ENCODE results near the gene ANO1. TPM values are rescaled to one million over a fixed set of nuclear protein-coding genes. Genes with fewer than 3 reads are reported as not detected.

The ANO1 gene
- total RNA-seq, 1 donor from 2014 or later: 7.7 TPM

DNA sequence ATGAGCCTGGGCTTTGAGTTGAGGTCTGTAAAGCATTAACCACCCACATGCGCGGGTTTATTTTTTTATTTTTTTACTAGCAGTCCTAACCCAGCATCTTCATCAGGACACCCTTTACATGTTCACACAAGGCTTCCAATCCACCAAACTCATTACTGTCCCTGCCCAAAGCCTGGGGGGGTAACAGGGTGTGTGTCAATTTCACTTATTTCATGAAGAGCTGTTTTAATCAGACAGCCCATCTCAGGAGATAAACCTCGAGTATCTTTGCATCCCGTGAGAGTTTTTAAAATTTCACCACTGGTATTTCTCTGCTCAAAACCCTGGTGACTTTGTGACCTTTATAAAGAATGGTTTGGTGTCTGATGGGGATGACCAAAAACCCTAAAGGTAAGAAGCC, 45.6 kb downstream of the ANO1 start:
- no peaks in the 10 kb centered on the region for H3K9me3 ChIP-seq (replicated peaks)
- intact Hi-C loops (cut with micrococcal nuclease): no loop called here
- no peak for DNase-seq
- peaks cover 10% of the 10 kb centered on the region for H3K27me3 ChIP-seq (ENCODE audit: low read depth)
- H3K4me3 ChIP-seq: no peak overlapping the region
- TF ChIP-seq, protein P1, sequence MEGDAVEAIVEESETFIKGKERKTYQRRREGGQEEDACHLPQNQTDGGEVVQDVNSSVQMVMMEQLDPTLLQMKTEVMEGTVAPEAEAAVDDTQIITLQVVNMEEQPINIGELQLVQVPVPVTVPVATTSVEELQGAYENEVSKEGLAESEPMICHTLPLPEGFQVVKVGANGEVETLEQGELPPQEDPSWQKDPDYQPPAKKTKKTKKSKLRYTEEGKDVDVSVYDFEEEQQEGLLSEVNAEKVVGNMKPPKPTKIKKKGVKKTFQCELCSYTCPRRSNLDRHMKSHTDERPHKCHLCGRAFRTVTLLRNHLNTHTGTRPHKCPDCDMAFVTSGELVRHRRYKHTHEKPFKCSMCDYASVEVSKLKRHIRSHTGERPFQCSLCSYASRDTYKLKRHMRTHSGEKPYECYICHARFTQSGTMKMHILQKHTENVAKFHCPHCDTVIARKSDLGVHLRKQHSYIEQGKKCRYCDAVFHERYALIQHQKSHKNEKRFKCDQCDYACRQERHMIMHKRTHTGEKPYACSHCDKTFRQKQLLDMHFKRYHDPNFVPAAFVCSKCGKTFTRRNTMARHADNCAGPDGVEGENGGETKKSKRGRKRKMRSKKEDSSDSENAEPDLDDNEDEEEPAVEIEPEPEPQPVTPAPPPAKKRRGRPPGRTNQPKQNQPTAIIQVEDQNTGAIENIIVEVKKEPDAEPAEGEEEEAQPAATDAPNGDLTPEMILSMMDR (IDR thresholded peaks at IDR 0.05; ENCODE audit: borderline replicate concordance): no peak
- H3K27ac ChIP-seq (replicated peaks): peak overlapping the region; percentile 38
- no peaks in the 10 kb centered on the region for H3K4me1 ChIP-seq
- H3K36me3 ChIP-seq: no peaks in the 10 kb centered on the region

DNA sequence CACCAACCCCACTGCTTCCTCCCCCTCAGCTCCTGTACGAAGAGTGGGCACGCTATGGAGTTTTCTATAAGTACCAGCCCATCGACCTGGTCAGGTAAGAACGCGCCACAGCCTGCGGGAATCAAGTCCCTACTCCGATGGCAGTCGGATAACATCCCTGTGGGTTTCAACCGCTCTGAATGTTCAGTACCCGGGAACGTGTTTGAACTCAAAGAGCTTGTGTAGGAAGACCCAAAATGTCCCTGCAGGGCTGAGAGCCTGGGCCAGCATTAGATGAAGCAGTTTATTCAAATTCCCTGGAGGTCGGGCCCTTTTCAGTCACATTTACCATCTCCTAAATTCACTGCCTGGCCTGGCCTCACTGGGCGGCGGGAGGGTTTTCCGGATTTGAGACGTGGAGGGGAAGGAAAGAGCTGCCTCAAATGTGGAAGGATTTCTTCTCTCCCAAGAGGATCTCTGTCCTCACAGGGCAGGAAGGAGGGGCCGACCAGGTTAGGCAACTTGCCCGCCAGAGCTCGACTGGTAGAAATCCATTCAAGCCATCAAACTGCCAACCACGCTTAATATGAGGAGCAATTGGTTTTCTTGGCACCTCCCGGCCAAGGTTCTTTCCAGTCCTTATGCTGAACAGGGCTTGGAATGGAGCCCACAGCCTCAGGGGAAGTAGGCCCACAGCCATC, 46.3 kb downstream of the ANO1 start:
- TF ChIP-seq, protein P1 (IDR thresholded peaks at IDR 0.05; ENCODE audit: borderline replicate concordance): no peak

DNA sequence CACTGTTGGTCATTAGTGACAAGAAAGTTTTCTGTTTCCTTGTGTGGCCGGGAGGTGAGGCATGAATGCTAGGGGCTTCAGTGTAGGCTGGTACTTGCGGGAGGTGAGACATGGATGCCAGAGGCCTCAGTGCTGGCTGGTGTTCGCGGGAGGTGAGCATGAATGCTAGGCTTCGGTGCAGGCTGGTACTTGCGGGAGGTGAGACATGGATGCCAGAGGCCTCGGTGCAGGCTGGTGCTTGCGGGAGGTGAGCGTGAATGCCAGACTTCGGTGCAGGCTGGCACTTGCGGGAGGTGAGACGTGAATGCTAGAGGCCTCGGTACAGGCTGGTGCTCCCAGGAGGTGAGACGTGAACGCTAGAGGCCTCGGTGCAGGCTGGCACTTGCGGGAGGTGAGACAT, 48.4 kb downstream of the ANO1 start:
- TF ChIP-seq, protein P1 (IDR thresholded peaks at IDR 0.05; ENCODE audit: borderline replicate concordance): no peak
- no peaks in the 10 kb centered on the region for H3K9me3 ChIP-seq (replicated peaks)
- no peak overlapping the region for H3K27ac ChIP-seq (replicated peaks)
- H3K36me3 ChIP-seq: no peaks in the 10 kb centered on the region
- no peak for DNase-seq
- H3K4me3 ChIP-seq: no peak overlapping the region
- no peaks in the 10 kb centered on the region for H3K27me3 ChIP-seq (ENCODE audit: low read depth)
- intact Hi-C loops (cut with micrococcal nuclease): no loop called here
- no peaks in the 10 kb centered on the region for H3K4me1 ChIP-seq

More for the DNA sequence above, 46.3 kb downstream of the ANO1 start:
- intact Hi-C loops (cut with micrococcal nuclease): no loop called here
- no peak overlapping the region for H3K4me3 ChIP-seq
- no peak for DNase-seq
- H3K36me3 ChIP-seq: no peaks in the 10 kb centered on the region
- H3K9me3 ChIP-seq (replicated peaks): no peaks in the 10 kb centered on the region
- H3K27me3 ChIP-seq (ENCODE audit: low read depth): peaks cover 10% of the 10 kb centered on the region
- H3K27ac ChIP-seq (replicated peaks): peak overlapping the region; percentile 38
- H3K4me1 ChIP-seq: no peaks in the 10 kb centered on the region

DNA sequence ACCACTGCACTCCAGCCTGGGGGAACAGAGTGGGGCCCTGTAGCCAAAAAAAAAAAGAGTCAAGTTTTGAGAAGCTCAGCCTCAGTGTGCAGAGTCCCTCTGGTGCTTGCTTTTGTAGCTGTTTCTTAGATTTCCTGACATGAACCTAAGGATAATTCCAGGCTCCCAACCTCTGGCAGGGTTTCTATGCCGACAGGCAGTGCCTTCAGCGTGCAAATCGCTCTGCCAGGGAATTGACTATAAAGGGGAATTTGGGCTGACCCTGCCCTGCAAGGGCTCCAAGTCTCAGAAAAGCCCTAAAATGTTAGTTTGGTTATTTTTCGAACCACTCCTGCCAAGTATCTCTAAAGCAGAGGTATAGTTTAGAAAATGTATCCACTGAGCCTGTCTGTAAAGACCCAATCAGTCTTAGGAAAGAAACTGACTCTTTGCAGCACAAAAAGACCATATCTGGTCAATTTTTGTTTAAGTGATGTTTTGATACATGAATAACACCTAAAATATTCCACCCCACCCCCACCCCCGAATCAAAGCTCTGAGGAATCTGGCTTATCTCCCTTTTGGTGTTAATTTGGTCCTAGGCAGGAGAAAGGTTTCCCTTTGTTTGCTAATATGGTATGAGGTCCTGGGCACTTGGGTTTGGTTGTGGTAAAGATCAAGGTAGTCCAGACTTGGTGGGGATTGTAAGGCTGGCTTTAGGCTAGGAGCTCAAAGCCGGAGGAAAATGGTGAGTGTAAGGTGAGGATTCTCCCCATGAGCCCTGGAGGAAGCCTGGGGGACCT, 49.7 kb downstream of the ANO1 start:
- Histone ChIP-seq H3K9me3 (replicated peaks) (no peaks in the 10 kb centered on the region), H3K36me3 (no peaks in the 10 kb centered on the region), H3K4me3 (no peak overlapping the region), H3K4me1 (no peaks in the 10 kb centered on the region), H3K27me3 (ENCODE audit: low read depth) (no peaks in the 10 kb centered on the region), H3K27ac (replicated peaks) (no peak overlapping the region)
- intact Hi-C loops (cut with micrococcal nuclease): no loop called here
- DNase-seq: no peak
- TF ChIP-seq, protein P1 (IDR thresholded peaks at IDR 0.05; ENCODE audit: borderline replicate concordance): no peak

DNA sequence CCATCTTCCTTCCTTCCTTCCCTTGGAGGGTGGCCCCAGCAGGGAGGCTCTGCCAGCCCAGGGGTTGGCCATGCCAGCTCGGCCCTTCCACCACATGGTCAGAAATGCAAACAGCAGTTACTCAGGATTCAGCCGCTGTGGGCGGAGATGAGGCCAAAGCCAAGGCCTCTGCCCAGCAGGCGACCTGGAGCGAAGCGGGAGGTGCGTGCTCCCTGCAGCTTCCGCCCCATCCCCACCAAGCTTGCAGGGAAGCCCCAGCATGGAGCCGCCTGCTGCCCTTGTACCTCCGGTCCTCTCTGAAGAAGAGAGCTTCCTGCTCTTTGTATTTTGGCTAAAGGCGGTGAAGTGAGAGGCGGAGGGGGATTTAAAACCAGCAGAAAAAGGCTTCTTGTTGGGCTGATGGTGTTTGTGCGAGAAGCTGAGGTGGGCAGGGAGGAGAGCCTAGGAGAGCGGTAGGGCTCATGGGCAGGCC, 50.4 kb downstream of the ANO1 start:
- TF ChIP-seq, protein P1 (IDR thresholded peaks at IDR 0.05; ENCODE audit: borderline replicate concordance): no peak
- intact Hi-C loops (cut with micrococcal nuclease): no loop called here
- no peaks in the 10 kb centered on the region for H3K4me1 ChIP-seq
- no peaks in the 10 kb centered on the region for H3K27me3 ChIP-seq (ENCODE audit: low read depth)
- H3K4me3 ChIP-seq: no peak overlapping the region
- no peaks in the 10 kb centered on the region for H3K36me3 ChIP-seq
- H3K27ac ChIP-seq (replicated peaks): no peak overlapping the region
- H3K9me3 ChIP-seq (replicated peaks): no peaks in the 10 kb centered on the region
- no peak for DNase-seq

Data from left ventricle myocardium inferior (tissue), 1 donor.